Measurements from ENCODE around the gene MPP3. TPM values are rescaled to one million over a fixed set of nuclear protein-coding genes. Genes with fewer than 3 reads are reported as not detected.

The MPP3 gene
- total and polyA plus RNA-seq, 2 of the 4 experiments (the other 2 are of a cell fraction) = 5.7 to 11.9 TPM

GRCh38 chr17:43816336-43817320 is 16.3 kb downstream of the MPP3 start (continued):
- TF ChIP-seq SMC3 (IDR thresholded peaks at IDR 0.05; ENCODE audit: low read depth, low read length) (no peak), MAFK (IDR thresholded peaks at IDR 0.05; ENCODE audit: low read depth, low read length) (no peak)

DNA sequence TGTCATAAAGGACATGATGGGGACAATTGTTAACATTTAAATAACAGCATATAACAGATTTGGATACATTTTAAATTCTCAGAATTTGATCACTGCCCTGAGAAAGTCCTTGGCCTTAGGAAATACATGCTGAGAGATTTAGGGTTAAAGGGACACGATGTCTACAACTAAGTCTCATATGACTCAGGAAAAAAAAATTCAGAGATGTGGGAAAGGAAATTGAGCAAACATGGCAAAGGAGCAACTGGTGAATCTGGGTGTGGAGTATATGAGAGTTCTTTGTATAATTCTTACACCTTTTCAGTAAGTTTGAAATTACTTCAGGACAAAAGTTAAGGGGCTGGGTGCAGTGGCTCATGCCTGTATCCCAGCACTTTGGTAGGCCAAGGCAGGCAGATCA is 18.2 kb downstream of the MPP3 start:
- Histone ChIP-seq H3K4me3 (ENCODE audit: insufficient read depth, low read depth, low read length) (no peak overlapping the region), H3K79me1 (ENCODE audit: low read depth in 1 of 2, low read length in 2 of 2) (peaks cover 3 to 12% of the 10 kb centered on the region in 2 experiments; a peak in 1 of 4 replicates), H3K56ac (ENCODE audit: extremely low read depth, insufficient read depth, low read length) (no peak overlapping the region), H3K27me3 (ENCODE audit: control insufficient read depth, insufficient read depth, low read length) (no peaks in the 10 kb centered on the region), H3K36me3 (ENCODE audit: control insufficient read depth, insufficient read depth, low read length) (peaks cover 24% of the 10 kb centered on the region), H2BK15ac (ENCODE audit: low read depth, low read length) (no peak overlapping the region), H3K4ac (ENCODE audit: low read depth, low read length) (peak overlapping the region; percentile 66), H4K91ac (ENCODE audit: insufficient read depth, low read depth, low read length) (0 out of 2 replicates have a peak overlapping the region, but pooled peaks have one; percentile 33), H2AK9ac (replicated peaks; ENCODE audit: low read depth, low read length, poor library complexity) (no peak overlapping the region), H3K9me1 (ENCODE audit: insufficient read depth, low read length) (peaks cover 11% of the 10 kb centered on the region; the same call in 1 of the 2 replicates), H3K18ac (ENCODE audit: low read depth, low read length) (0 out of 2 replicates have a peak overlapping the region, but pooled peaks have one; percentile 34), H2BK20ac (ENCODE audit: low read depth, low read length) (peak overlapping the region; percentile 30; the same call in 1 of the 2 replicates), H3K9me3 (ENCODE audit: control insufficient read depth, insufficient read depth, low read length) (no peaks in the 10 kb centered on the region), H2BK120ac (ENCODE audit: low read depth, low read length) (peak overlapping the region; percentile 68; the same call in 1 of the 2 replicates), H3K4me2 (ENCODE audit: low read depth, low read length) (peak overlapping the region; percentile 52; the same call in 1 of the 2 replicates), H3K27ac (ENCODE audit: insufficient read depth, low read length) (0 out of 2 replicates have a peak overlapping the region, but pooled peaks have one; percentile 5), H4K20me1 (ENCODE audit: insufficient read depth, low read length) (no peaks in the 10 kb centered on the region), H4K8ac (ENCODE audit: low read depth in 2 of 2, low read length in 2 of 2) (peak overlapping the region in 1 of 2 experiments; percentile 49; a peak in 1 of 4 replicates), H3K4me1 (ENCODE audit: control insufficient read depth, insufficient read depth, low read length) (peaks cover 6% of the 10 kb centered on the region), H3K9ac (ENCODE audit: low read depth, low read length) (no peak overlapping the region), H2AK5ac (ENCODE audit: low read depth, low read length) (peak overlapping the region; percentile 70; the same call in 1 of the 2 replicates), H2AFZ (replicated peaks; ENCODE audit: low read length, poor library complexity) (no peak overlapping the region), H3K23ac (ENCODE audit: low read depth, low read length) (no peak overlapping the region), H3K14ac (replicated peaks; ENCODE audit: low read depth, low read length) (0 out of 2 replicates have a peak overlapping the region, but pooled peaks have one; percentile 29), H2BK5ac (ENCODE audit: low read depth, low read length, poor library complexity, severe bottlenecking) (peak overlapping the region; percentile 48), H4K5ac (ENCODE audit: low read depth, low read length) (peak overlapping the region; percentile 70)
- ChIA-PET POLR2A (ENCODE audit: unreplicated experiment) (no interaction called here), CTCF (no interaction called here)
- ATAC-seq (ENCODE audit: low read depth) (peak; percentile 86), DNase-seq (peak; percentile 77)
- in situ Hi-C loops (cut with MboI; ENCODE audit: low sequenced_read_pairs) (no loop called here), intact Hi-C loops (cut with micrococcal nuclease) (no loop called here), dilution Hi-C loops (cut with HindIII; ENCODE audit: low sequenced_read_pairs, unreplicated experiment) (no loop called here)
- TF ChIP-seq RCOR1 (IDR thresholded peaks at IDR 0.05; ENCODE audit: insufficient replicate concordance, low read length) (no peak), CEBPB (IDR thresholded peaks at IDR 0.05; ENCODE audit: low read depth, low read length) (peak; percentile 75)
- no CpG with 5 or more reads among the region's 1 CpG for WGBS, 2 experiments (ENCODE audit: extremely low coverage in 2 of 2, insufficient read length in 1 of 2)
- BruUV-seq (replicated peaks) = no TSS peak
